ENCODE results near the gene HECW1.

DNA sequence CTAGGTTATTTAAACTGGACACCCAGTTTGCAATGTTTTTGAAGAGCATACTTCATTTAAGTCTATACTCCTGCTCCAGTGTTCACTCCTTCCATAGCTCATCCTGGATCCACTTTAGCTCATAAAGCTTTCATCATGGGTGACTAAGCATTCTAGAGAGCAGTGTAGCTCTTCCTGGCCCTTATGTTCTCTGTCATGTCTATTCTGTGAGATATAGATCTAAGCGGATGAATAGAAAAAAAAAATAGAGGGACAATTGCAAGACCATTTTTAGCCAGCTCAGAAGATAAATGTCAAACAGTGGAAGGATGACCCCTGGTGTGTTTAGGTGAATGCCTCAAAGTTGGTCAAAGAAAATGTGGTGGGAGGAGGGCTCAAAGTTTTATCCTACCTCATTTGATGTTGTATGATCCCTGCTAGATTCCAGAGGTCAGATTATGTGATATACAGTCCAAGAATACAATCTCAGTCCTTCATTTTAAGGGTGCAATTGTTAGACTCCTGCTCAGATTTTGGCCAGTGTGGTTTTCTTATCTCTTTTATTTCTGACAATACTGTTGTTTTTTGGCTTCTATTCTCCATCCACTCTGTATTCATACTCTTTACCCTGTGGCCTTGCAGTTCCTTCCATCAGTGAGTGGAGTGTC is 7.5 kb upstream of the HECW1 start:
- TF ChIP-seq RBFOX2 (IDR thresholded peaks at IDR 0.05; ENCODE audit: low read depth, low read length), result no peak
- TF ChIP-seq, protein P1, sequence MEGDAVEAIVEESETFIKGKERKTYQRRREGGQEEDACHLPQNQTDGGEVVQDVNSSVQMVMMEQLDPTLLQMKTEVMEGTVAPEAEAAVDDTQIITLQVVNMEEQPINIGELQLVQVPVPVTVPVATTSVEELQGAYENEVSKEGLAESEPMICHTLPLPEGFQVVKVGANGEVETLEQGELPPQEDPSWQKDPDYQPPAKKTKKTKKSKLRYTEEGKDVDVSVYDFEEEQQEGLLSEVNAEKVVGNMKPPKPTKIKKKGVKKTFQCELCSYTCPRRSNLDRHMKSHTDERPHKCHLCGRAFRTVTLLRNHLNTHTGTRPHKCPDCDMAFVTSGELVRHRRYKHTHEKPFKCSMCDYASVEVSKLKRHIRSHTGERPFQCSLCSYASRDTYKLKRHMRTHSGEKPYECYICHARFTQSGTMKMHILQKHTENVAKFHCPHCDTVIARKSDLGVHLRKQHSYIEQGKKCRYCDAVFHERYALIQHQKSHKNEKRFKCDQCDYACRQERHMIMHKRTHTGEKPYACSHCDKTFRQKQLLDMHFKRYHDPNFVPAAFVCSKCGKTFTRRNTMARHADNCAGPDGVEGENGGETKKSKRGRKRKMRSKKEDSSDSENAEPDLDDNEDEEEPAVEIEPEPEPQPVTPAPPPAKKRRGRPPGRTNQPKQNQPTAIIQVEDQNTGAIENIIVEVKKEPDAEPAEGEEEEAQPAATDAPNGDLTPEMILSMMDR (CRISPR knock-in tag; IDR thresholded peaks at IDR 0.05), result no peak
- no peak for TF ChIP-seq ESRRA (CRISPR knock-in tag; IDR thresholded peaks at IDR 0.05; ENCODE audit: low read depth)
- TF ChIP-seq ZNF567 (CRISPR knock-in tag; IDR thresholded peaks at IDR 0.05; ENCODE audit: borderline replicate concordance), result no peak
- TF ChIP-seq POLR2AphosphoS5 (IDR thresholded peaks at IDR 0.05; ENCODE audit: low read depth, low read length), result no peak
- TF ChIP-seq HNF4G (IDR thresholded peaks at IDR 0.05; ENCODE audit: borderline replicate concordance, low read depth, low read length), result no peak
- no peak for TF ChIP-seq HNF4G (CRISPR knock-in tag; IDR thresholded peaks at IDR 0.05; ENCODE audit: borderline replicate concordance, low read depth)
- TF ChIP-seq FOSL2 (CRISPR knock-in tag; IDR thresholded peaks at IDR 0.05), result no peak
- no peak for TF ChIP-seq MBNL3 (CRISPR knock-in tag; conservative IDR thresholded peaks at IDR 0.05)
- no peak for TF ChIP-seq ZFP1 (CRISPR knock-in tag; IDR thresholded peaks at IDR 0.05)
- no peak for TF ChIP-seq RCOR2 (CRISPR knock-in tag; IDR thresholded peaks at IDR 0.05)
- no peak for TF ChIP-seq ZNF619 (CRISPR knock-in tag; IDR thresholded peaks at IDR 0.05)

Data from HepG2 (cell line).